ENCODE data around the gene ARFGEF2. TPM values are rescaled to one million over a fixed set of nuclear protein-coding genes. Genes with fewer than 3 reads are reported as not detected.

ARFGEF2 gene
- total RNA-seq, 1 donor from 2014 or later: 21.9 TPM

DNA sequence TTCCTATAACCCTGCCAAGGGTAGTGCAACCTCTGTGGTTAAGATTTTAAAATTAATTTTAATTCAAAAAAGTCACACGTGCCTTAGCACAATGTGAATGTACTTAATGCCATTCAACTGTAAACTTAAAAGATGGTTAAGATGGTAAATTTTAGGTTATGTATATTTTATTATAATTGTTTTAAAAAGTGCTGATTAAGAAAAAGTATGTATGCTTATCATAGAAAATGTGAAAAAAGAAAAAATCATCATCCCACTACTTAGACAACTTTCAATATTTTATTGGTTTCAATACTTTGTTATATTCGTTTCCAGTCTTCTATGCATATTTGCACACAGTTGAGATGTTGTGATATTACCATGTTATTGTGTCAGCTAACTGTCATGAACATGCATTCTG lies 18.7 kb downstream of the ARFGEF2 start:
- Histone ChIP-seq H3K36me3 (peaks cover 0 to 7% of the 10 kb centered on the region in 2 donors), H3K4me1 (peaks cover 14% of the 10 kb centered on the region), H3K9me3 (no peaks in the 10 kb centered on the region), H3K27ac (no peak overlapping the region), H3K27me3 (no peaks in the 10 kb centered on the region), H3K4me3 (no peak overlapping the region)
- intact Hi-C loops (cut with DNase I): no loop called here
- TF ChIP-seq, protein P1, sequence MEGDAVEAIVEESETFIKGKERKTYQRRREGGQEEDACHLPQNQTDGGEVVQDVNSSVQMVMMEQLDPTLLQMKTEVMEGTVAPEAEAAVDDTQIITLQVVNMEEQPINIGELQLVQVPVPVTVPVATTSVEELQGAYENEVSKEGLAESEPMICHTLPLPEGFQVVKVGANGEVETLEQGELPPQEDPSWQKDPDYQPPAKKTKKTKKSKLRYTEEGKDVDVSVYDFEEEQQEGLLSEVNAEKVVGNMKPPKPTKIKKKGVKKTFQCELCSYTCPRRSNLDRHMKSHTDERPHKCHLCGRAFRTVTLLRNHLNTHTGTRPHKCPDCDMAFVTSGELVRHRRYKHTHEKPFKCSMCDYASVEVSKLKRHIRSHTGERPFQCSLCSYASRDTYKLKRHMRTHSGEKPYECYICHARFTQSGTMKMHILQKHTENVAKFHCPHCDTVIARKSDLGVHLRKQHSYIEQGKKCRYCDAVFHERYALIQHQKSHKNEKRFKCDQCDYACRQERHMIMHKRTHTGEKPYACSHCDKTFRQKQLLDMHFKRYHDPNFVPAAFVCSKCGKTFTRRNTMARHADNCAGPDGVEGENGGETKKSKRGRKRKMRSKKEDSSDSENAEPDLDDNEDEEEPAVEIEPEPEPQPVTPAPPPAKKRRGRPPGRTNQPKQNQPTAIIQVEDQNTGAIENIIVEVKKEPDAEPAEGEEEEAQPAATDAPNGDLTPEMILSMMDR (IDR thresholded peaks at IDR 0.05): no peak
- TF ChIP-seq POLR2A (IDR thresholded peaks at IDR 0.05) (no peak), POLR2AphosphoS5 (IDR thresholded peaks at IDR 0.05; ENCODE audit: insufficient read depth in 1 of 2, low read depth in 1 of 2) (no peak)
- no peak for DNase-seq (ENCODE audit: extremely low spot score in 2 of 2)

DNA sequence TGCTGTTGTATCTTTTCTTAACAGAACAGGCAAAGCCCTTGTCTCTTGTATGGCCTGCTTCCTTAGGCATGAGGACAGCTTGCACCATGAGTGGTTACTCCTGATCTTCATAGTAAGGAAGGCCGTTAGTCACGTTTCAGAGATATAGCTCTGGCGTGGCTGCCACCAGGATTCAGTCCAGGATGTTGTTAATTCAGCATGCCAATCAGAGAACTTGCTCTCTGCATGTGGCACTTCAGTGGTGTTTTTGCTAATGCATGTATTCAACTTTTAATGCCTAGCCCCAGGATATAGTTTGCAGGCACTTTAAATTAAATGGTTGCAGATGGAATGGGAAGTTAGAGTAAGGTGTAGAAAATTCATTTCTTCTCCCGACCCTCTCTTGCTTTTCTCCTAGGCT lies 20.0 kb downstream of the ARFGEF2 start:
- Histone ChIP-seq H3K36me3 (peaks cover 0 to 7% of the 10 kb centered on the region in 2 donors), H3K27me3 (no peaks in the 10 kb centered on the region), H3K27ac (no peak overlapping the region), H3K4me1 (peaks cover 19% of the 10 kb centered on the region), H3K9me3 (no peaks in the 10 kb centered on the region), H3K4me3 (no peak overlapping the region)
- no peak for DNase-seq (ENCODE audit: extremely low spot score in 2 of 2)
- TF ChIP-seq POLR2A (IDR thresholded peaks at IDR 0.05) (no peak), POLR2AphosphoS5 (IDR thresholded peaks at IDR 0.05; ENCODE audit: insufficient read depth in 1 of 2, low read depth in 1 of 2) (no peak)
- TF ChIP-seq, protein P1 (IDR thresholded peaks at IDR 0.05): no peak
- intact Hi-C loops (cut with DNase I): no loop called here

GRCh38 chr20:48942730-48943129 lies 21.2 kb downstream of the ARFGEF2 start:
- Histone ChIP-seq H3K9me3 (no peaks in the 10 kb centered on the region), H3K4me3 (no peak overlapping the region), H3K27me3 (no peaks in the 10 kb centered on the region), H3K4me1 (peaks cover 10% of the 10 kb centered on the region), H3K27ac (no peak overlapping the region), H3K36me3 (peaks cover 0 to 7% of the 10 kb centered on the region in 2 donors)
- no peak for DNase-seq (ENCODE audit: extremely low spot score in 2 of 2)
- intact Hi-C loops (cut with DNase I): no loop called here
- TF ChIP-seq POLR2A (IDR thresholded peaks at IDR 0.05): no peak
- TF ChIP-seq POLR2AphosphoS5 (IDR thresholded peaks at IDR 0.05; ENCODE audit: insufficient read depth in 1 of 2, low read depth in 1 of 2): no peak
- TF ChIP-seq, protein P1 (IDR thresholded peaks at IDR 0.05): no peak

DNA sequence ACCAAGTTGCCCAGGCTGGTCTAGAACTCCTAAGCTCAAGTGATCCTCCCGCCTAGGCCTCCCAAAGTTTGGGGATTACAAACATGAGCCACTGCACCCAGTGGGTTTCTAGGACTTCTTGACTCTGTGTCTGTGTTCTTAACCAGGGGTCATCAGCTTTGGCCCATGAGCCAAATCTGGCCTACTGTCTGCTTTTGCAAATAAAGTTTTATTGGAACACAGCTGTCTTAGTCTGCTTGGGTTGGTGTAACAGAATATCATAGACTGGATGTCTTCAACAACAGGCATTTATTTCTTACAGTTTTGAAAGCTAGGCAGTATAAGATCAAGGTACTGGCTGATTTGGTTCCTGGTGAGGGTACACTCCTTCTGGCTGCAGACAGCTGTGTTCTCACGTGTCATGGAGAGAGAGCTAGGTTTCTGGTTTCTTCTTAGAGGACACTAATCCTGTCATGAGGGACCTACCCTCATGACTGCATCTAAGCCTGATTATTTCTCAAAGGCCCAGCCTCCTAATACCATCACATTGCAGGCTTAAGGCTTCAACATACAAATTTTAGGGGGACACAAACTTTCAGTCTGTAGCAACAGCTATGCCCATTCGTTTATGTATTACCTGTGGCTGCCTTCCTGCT lies 23.3 kb downstream of the ARFGEF2 start:
- peaks cover 0 to 19% of the 10 kb centered on the region in 2 donors for H3K36me3 ChIP-seq
- no peaks in the 10 kb centered on the region for H3K27me3 ChIP-seq
- no peak overlapping the region for H3K4me3 ChIP-seq
- H3K27ac ChIP-seq: no peak overlapping the region
- TF ChIP-seq POLR2A (IDR thresholded peaks at IDR 0.05): no peak
- intact Hi-C loops (cut with DNase I): no loop called here
- H3K4me1 ChIP-seq: peaks cover 5% of the 10 kb centered on the region
- no peaks in the 10 kb centered on the region for H3K9me3 ChIP-seq
- DNase-seq (ENCODE audit: extremely low spot score in 2 of 2): no peak

DNA sequence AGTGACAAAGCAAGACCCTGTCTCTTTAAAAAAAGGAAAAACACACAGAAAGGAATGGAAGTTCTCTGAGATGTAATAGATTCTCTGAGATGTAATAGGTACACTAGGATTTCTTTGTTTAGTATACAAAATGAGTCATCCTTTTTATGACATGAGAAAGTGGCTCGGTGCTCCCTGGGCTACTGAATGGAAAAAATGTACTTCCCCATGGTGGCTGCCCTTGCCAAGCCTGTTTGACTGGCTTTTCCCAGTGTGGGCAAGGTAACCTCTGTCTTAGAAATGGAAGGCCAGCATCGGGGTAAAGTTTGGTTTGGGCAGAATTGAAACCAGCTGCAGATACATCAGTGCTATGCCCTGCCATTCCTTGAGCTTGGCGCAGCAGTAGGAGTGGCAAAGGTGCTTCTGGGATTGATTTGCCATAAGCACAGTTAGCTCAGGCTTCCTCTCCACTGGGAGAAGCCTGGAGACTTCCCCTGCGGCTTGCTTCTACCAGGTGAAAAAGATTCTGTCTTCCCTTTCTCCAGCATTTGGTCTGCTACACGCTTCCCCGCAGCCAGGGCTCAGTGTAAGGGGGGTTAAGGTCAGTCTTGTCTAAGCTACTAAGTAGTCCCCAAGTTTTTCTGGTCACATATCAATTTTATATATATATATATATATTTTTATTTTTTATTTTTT lies 24.5 kb downstream of the ARFGEF2 start:
- DNase-seq (ENCODE audit: extremely low spot score in 2 of 2): no peak
- Histone ChIP-seq H3K27ac (no peak overlapping the region), H3K4me1 (peaks cover 5% of the 10 kb centered on the region), H3K9me3 (no peaks in the 10 kb centered on the region), H3K36me3 (peaks cover 0 to 30% of the 10 kb centered on the region in 2 donors), H3K27me3 (no peaks in the 10 kb centered on the region), H3K4me3 (no peak overlapping the region)
- TF ChIP-seq, protein P1 (IDR thresholded peaks at IDR 0.05): no peak
- no peak for TF ChIP-seq POLR2A (IDR thresholded peaks at IDR 0.05)
- peak in 1 of 2 donors; percentile 68 for TF ChIP-seq POLR2AphosphoS5 (IDR thresholded peaks at IDR 0.05; ENCODE audit: insufficient read depth in 1 of 2, low read depth in 1 of 2)
- intact Hi-C loops (cut with DNase I): no loop called here
